Ureter (tissue), 1 donor: ENCODE data around the gene HOXD3. TPM values are rescaled to one million over a fixed set of nuclear protein-coding genes. Genes with fewer than 3 reads are reported as not detected.
A peak's percentile ranks its signal among the peaks of the same experiment; 100 is the strongest.

Experiments
- DNase-seq: peaks from one replicate; pipeline ENCODE4 v3.0.0-alpha.2; 2020; ENCODE audit warnings: low spot score
- total RNA-seq: library from RNA; stranded (reverse); gene quantifications from one replicate; pipeline ENCODE4 v1.2.4, GENCODE V29; 2023
- donor health status: DM: yes; HTN: yes; CAD: no.

Gene HOXD3
- total RNA-seq, 1 donor from 2014 or later: 28.2 TPM

- DNase-seq: peak; percentile 43
Observed at GRCh38 chr2:176132205-176133171, 24.6 kb upstream of the HOXD3 start.

GRCh38 chr2:176133389-176133788 lies 23.7 kb upstream of the HOXD3 start:
- DNase-seq: peak; percentile 43

- no peak for DNase-seq
Observed at GRCh38 chr2:176134035-176134434, 23.1 kb upstream of the HOXD3 start.

GRCh38 chr2:176135035-176135440 lies 22.1 kb upstream of the HOXD3 start:
- DNase-seq: no peak

- peak; percentile 51 for DNase-seq
Observed at GRCh38 chr2:176136374-176137251, 20.5 kb upstream of the HOXD3 start.

- no peak for DNase-seq
Observed at GRCh38 chr2:176137252-176137580, 19.9 kb upstream of the HOXD3 start.

- no peak for DNase-seq
Observed at GRCh38 chr2:176137906-176138305, 19.2 kb upstream of the HOXD3 start.

GRCh38 chr2:176138526-176138922 lies 18.6 kb upstream of the HOXD3 start:
- DNase-seq: peak; percentile 44

GRCh38 chr2:176138923-176139660 lies 18.0 kb upstream of the HOXD3 start:
- peak; percentile 42 for DNase-seq

- peak; percentile 50 for DNase-seq
Observed at GRCh38 chr2:176139661-176140512, 17.2 kb upstream of the HOXD3 start.

GRCh38 chr2:176140513-176141317 lies 16.4 kb upstream of the HOXD3 start:
- peak; percentile 83 for DNase-seq

GRCh38 chr2:176142281-176142680 lies 14.8 kb upstream of the HOXD3 start:
- no peak for DNase-seq

GRCh38 chr2:176145085-176145969 lies 11.8 kb upstream of the HOXD3 start:
- DNase-seq: no peak

- no peak for DNase-seq
Observed at GRCh38 chr2:176146101-176146500, 11.0 kb upstream of the HOXD3 start.

GRCh38 chr2:176146645-176147044 lies 10.5 kb upstream of the HOXD3 start:
- no peak for DNase-seq

GRCh38 chr2:176147210-176147799 lies 9.8 kb upstream of the HOXD3 start:
- no peak for DNase-seq

- peak; percentile 70 for DNase-seq
Observed at GRCh38 chr2:176147800-176148496, 9.2 kb upstream of the HOXD3 start.
